HG02973 (cell line): Measurements from ENCODE around the gene GNAI1.

Experiments used
- ATAC-seq: cut with Tn5 transposase; IDR thresholded peaks from one replicate; pipeline ENCODE4 v1.9.1; 2021; ENCODE audit warnings: moderate library complexity; ENCODE audit not compliant: unreplicated experiment

Gene GNAI1

GRCh38 chr7:80204919-80205318 lies 70.3 kb downstream of the GNAI1 start:
- ATAC-seq, result no peak

GRCh38 chr7:80206763-80207162 lies 72.1 kb downstream of the GNAI1 start:
- peak; percentile 73 for ATAC-seq

- ATAC-seq, result no peak
Measured at GRCh38 chr7:80207501-80207900, 72.9 kb downstream of the GNAI1 start.

- ATAC-seq, result no peak
Measured at GRCh38 chr7:80208700-80209099, 74.1 kb downstream of the GNAI1 start.

- no peak for ATAC-seq
Measured at GRCh38 chr7:80210400-80210799, 75.8 kb downstream of the GNAI1 start.

GRCh38 chr7:80213814-80214213 lies 79.2 kb downstream of the GNAI1 start:
- no peak for ATAC-seq

GRCh38 chr7:80215734-80216133 lies 81.1 kb downstream of the GNAI1 start:
- no peak for ATAC-seq

- no peak for ATAC-seq
Measured at GRCh38 chr7:80216996-80217842, 82.6 kb downstream of the GNAI1 start.

GRCh38 chr7:80218723-80219122 lies 84.1 kb downstream of the GNAI1 start:
- no peak for ATAC-seq

- no peak for ATAC-seq
Measured at GRCh38 chr7:80220022-80220634, 85.5 kb downstream of the GNAI1 start.

GRCh38 chr7:80224415-80224814 lies 89.8 kb downstream of the GNAI1 start:
- no peak for ATAC-seq

- ATAC-seq, result no peak
Measured at GRCh38 chr7:80225361-80225760, 90.7 kb downstream of the GNAI1 start.

- ATAC-seq, result no peak
Measured at GRCh38 chr7:80226629-80227028, 92.0 kb downstream of the GNAI1 start.

- ATAC-seq, result no peak
Measured at GRCh38 chr7:80230327-80230726, 95.7 kb downstream of the GNAI1 start.

GRCh38 chr7:80231707-80232106 lies 97.1 kb downstream of the GNAI1 start:
- ATAC-seq, result no peak

GRCh38 chr7:80232979-80233724 lies 98.5 kb downstream of the GNAI1 start:
- ATAC-seq, result no peak

GRCh38 chr7:80235334-80235733 lies 100.7 kb downstream of the GNAI1 start:
- no peak for ATAC-seq

- ATAC-seq, result no peak
Measured at GRCh38 chr7:80236681-80237080, 102.0 kb downstream of the GNAI1 start.

- ATAC-seq, result no peak
Measured at GRCh38 chr7:80240265-80241025, 105.8 kb downstream of the GNAI1 start.

- ATAC-seq, result no peak
Measured at GRCh38 chr7:80241671-80242070, 107.0 kb downstream of the GNAI1 start.

- ATAC-seq, result no peak
Measured at GRCh38 chr7:80243425-80243824, 108.8 kb downstream of the GNAI1 start.
